Thymus (tissue), 11 donors: ENCODE results near the gene DCUN1D2. TPM values are rescaled to one million over a fixed set of nuclear protein-coding genes. Genes with fewer than 3 reads are reported as not detected.

ENCODE experiments used
- DNase-seq, 9 donors: peaks; one replicate each; pipeline ENCODE4 v3.0.0-alpha.2; 2013; ENCODE audit warnings: low spot score in 9 of 9, low read depth in 6 of 9, missing footprints in 1 of 9
- H3K27ac ChIP-seq, 2 donors: one replicate each; pipeline ENCODE4 v1.5.1; 2013; ENCODE audit warnings: control low read depth in 1 of 2, low read depth in 1 of 2, low read length in 1 of 2, mild to moderate bottlenecking in 1 of 2, moderate library complexity in 1 of 2
- H3K27me3 ChIP-seq, 2 donors: one replicate each; pipeline ENCODE4 v1.5.1; 2013; ENCODE audit warnings: low read length in 1 of 2; ENCODE audit not compliant: control insufficient read depth in 2 of 2, insufficient read depth in 1 of 2
- H3K36me3 ChIP-seq, 2 donors: one replicate each; pipeline ENCODE4 v1.5.1; 2013; ENCODE audit warnings: low read length in 1 of 2, mild to moderate bottlenecking in 1 of 2, moderate library complexity in 1 of 2; ENCODE audit not compliant: control insufficient read depth in 2 of 2, insufficient read depth in 2 of 2
- H3K4me1 ChIP-seq, 2 donors: one replicate each; pipeline ENCODE4 v1.5.1; 2013; ENCODE audit warnings: low read length in 2 of 2; ENCODE audit not compliant: control insufficient read depth in 2 of 2, insufficient read depth in 2 of 2
- H3K4me3 ChIP-seq, 2 donors: one replicate each; pipeline ENCODE4 v1.5.1; 2013; ENCODE audit warnings: low read length in 2 of 2, control low read depth in 1 of 2, mild to moderate bottlenecking in 1 of 2
- H3K9me3 ChIP-seq, 2 donors: one replicate each; pipeline ENCODE4 v1.5.1; 2013; ENCODE audit warnings: low read length in 1 of 2, mild to moderate bottlenecking in 1 of 2; ENCODE audit not compliant: control insufficient read depth in 2 of 2, insufficient read depth in 1 of 2
- WGBS: extraction: QIAGEN DNeasy Blood & Tissue Kit; methylation state at CpG from one replicate; pipeline ENCODE4 v1.1.7; 2013; 5-methylcytosine and 5-hydroxymethylcytosine counted together
- polyA plus RNA-seq: library from polyadenylated mRNA; stranded (reverse); fragments of 200-250 nt; gene quantifications from one replicate; pipeline ENCODE4 v1.2.3, GENCODE V29; 2013
- total RNA-seq: library from RNA; stranded (reverse); fragments of 120-200 nt; gene quantifications from one replicate; pipeline ENCODE4 v1.2.4, GENCODE V29; 2013
- donor health status: healthy.

DCUN1D2 gene
- total and polyA plus RNA-seq, 2 donors = 9.8 to 22.5 TPM

DNA sequence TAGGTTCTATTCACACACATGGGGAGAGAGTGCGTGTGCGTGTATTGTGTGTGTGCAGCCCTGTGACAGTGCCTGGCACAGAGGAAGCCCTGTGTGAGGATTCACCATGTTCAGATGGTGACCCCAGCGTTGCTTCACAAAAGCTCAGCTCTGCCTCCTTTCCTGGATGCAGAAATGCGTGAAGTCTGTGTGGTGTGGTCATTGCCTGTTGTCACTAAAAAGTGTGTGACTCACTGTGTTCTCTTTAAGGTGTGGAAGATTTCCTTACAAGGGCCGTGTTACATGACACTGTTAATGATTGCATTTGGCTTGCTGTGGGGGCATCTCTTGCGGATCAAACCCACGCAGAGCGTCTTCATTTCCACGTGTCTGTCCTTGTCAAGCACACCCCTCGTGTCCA lies 19.5 kb upstream of the DCUN1D2 start:
- no peak overlapping the region for H3K27ac ChIP-seq
- H3K4me3 ChIP-seq = no peak overlapping the region
- DNase-seq = no peak
- H3K36me3 ChIP-seq = peaks cover 13 to 17% of the 10 kb centered on the region in 2 donors
- H3K9me3 ChIP-seq = no peaks in the 10 kb centered on the region
- H3K27me3 ChIP-seq = no peaks in the 10 kb centered on the region
- WGBS = 97% methylated on average over 10 of the region's 10 CpGs
- peaks cover 0 to 16% of the 10 kb centered on the region in 2 donors for H3K4me1 ChIP-seq

DNA sequence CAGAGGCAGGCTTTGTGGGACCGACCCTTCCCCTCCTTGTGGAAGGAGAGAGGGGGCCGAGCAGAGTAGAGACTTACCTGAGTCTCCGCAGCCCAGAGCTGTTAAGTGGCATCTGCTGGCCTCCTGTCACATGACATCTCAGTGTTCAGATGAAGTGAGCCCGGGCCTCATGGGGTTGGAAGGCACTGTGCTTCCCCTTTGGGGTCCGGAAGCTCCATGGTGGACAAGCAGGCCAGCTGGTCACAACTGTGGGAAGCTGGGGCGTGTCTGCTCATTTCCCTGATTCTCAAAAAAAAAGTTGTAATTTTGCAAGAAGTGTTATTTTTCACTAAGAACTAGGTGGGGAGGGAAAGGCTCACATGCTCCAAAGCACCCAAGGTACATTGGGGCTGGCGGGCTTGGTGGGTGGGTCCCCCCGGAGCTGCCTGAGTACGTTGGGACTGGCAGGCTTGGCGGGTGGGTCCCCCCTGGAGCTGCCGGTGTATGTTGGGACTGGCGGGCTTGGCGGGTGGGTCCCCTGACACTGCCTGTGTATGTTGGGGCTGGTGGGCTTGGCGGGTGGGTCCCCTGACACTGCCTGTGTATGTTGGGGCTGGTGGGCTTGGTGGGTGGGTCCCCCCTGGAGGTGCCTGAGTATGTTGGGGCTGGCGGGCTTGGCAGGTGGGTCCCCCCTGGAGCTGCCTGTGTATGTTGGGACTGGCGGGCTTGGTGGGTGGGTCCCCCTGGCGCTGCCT lies 18.2 kb upstream of the DCUN1D2 start:
- WGBS = 96% methylated on average over 17 of the region's 17 CpGs
- no peaks in the 10 kb centered on the region for H3K9me3 ChIP-seq
- H3K4me3 ChIP-seq = no peak overlapping the region
- no peak for DNase-seq
- H3K4me1 ChIP-seq = peaks cover 0 to 16% of the 10 kb centered on the region in 2 donors
- H3K36me3 ChIP-seq = peaks cover 16 to 17% of the 10 kb centered on the region in 2 donors
- H3K27ac ChIP-seq = no peak overlapping the region
- no peaks in the 10 kb centered on the region for H3K27me3 ChIP-seq

DNA sequence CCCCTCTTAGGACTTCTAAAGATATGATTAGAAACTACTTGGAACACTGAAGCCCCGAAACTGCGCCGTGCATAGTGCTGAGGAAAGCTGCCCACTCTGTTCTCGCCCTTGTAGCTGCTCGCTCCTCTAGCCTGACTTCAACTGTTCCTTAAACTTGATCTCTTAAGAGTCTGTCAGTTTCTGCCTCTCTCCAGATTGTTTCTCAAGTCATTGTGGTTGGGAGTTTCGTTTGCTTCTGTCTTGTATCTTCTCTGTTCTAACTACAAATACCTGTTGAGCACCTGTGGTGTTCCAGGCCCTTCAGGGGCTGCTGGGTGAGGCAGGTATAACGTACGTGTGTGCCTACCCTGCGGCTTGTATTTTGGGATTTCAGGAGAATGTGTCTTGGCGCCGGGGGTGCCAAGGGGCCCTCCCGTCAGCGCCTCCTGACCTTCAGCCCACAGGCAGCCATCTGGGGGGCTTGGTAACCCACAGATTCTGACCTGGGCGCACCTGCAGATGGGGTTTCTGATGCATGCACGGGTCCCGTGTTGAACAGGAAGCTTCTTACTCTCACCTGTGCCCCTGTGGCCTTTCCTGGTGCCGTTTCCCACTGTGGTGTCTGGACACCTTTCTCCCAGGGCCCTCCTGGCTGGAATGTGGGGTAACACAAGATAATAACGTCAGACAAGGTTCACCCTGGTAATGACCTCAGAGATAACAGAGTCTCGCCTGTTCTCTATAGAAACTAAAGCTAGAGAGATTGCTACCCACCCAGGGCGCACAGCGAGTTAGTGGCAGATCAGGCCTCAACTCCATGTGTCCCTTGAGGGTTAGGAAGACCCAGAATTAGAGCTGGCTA lies 17.2 kb upstream of the DCUN1D2 start:
- peaks cover 0 to 16% of the 10 kb centered on the region in 2 donors for H3K4me1 ChIP-seq
- no peak overlapping the region for H3K4me3 ChIP-seq
- H3K27me3 ChIP-seq = no peaks in the 10 kb centered on the region
- no peak overlapping the region for H3K27ac ChIP-seq
- H3K36me3 ChIP-seq = peaks cover 20 to 26% of the 10 kb centered on the region in 2 donors
- WGBS = 77% methylated on average over 21 of the region's 21 CpGs
- no peaks in the 10 kb centered on the region for H3K9me3 ChIP-seq
- DNase-seq = no peak

DNA sequence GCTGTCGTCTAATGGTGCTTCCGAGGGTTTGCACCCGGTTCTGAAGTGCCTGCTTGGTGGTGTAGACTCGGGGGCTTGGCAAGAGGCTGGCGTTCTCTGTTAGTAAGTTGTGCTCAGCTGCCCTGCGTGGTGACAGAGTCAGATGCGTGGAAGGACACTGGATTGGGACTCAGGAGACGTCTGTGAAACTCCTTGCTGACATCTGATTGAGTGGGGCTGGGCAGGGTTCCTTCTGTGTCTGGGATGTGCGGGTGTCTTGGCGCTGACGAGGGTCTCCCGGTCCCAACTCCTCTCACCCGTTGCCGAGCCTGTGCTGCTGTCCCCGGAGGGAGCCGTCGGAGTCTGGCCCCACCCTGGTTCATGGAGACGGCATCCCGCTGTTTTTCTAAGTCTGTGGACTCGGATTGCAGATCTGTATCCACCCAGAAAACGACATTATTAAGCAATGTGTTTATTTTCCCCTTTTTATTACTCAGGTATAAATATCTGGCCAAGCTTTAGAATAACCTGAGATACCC lies 16.4 kb upstream of the DCUN1D2 start:
- H3K9me3 ChIP-seq = no peaks in the 10 kb centered on the region
- no peak overlapping the region for H3K4me3 ChIP-seq
- 91% methylated on average over 21 of the region's 21 CpGs for WGBS
- H3K27ac ChIP-seq = peak overlapping the region in 1 of 2 donors; percentile 12
- DNase-seq = no peak
- H3K4me1 ChIP-seq = peaks cover 0 to 16% of the 10 kb centered on the region in 2 donors
- peaks cover 24 to 32% of the 10 kb centered on the region in 2 donors for H3K36me3 ChIP-seq
- no peaks in the 10 kb centered on the region for H3K27me3 ChIP-seq

DNA sequence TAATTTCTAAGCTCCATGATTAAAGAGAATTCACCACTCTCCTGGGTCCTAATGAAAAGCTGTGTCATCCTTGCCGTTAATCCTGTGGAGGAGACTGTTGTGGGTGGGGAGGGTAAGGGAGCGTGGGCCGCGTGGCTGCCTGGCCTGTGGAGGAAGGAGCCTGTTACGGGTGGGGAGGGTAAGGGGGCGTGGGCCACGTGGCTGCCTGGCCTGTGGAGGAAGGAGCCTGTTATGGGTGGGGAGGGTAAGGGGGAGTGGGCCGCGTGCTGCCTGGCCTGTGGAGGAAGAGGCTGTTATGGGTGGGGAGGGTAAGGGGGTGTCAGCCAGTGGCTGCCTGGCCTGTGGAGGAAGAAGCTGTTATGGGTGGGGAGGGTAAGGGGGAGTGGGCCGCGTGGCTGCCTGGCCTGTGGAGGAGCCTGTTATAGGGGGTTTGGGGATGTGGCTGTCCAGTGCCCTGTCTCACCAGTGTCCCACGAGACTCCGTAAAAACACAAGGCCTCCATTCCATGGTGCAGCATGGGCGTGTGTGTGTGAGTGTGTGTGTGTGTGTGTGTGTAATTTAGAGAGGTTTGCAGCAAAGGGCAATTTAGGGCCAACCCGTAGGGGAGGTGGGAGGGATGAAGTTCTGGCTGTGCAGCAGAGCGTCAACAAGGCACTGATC lies 15.6 kb upstream of the DCUN1D2 start:
- H3K4me1 ChIP-seq = peaks cover 0 to 16% of the 10 kb centered on the region in 2 donors
- DNase-seq = no peak
- H3K27ac ChIP-seq = no peak overlapping the region
- H3K27me3 ChIP-seq = no peaks in the 10 kb centered on the region
- 35% methylated on average over 16 of the region's 16 CpGs for WGBS
- H3K36me3 ChIP-seq = peaks cover 17 to 36% of the 10 kb centered on the region in 2 donors
- no peak overlapping the region for H3K4me3 ChIP-seq
- H3K9me3 ChIP-seq = no peaks in the 10 kb centered on the region

DNA sequence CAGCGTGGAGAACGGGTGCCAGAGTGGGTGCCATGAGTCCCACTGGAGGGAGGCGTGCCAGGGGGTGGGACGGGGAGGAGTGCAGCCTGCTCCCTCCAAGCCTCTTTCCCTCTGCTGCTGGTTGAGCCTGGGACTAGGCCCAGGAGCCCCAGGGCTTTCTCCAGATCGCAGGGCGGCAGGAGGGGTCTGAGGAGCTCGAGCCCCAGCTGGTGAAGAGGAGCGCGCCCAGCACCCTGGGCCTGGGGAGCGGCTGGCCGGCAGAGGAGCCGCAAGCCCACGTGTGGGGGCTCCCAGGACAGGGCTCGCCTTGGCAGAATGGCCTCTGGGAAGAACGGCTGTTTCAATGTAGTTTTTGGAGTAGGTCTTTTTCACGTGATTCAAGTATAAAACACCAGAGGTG lies 12.2 kb upstream of the DCUN1D2 start:
- no peak for DNase-seq
- 86% methylated on average over 16 of the region's 16 CpGs for WGBS
- peaks cover 0 to under 1% of the 10 kb centered on the region in 2 donors for H3K9me3 ChIP-seq

DNA sequence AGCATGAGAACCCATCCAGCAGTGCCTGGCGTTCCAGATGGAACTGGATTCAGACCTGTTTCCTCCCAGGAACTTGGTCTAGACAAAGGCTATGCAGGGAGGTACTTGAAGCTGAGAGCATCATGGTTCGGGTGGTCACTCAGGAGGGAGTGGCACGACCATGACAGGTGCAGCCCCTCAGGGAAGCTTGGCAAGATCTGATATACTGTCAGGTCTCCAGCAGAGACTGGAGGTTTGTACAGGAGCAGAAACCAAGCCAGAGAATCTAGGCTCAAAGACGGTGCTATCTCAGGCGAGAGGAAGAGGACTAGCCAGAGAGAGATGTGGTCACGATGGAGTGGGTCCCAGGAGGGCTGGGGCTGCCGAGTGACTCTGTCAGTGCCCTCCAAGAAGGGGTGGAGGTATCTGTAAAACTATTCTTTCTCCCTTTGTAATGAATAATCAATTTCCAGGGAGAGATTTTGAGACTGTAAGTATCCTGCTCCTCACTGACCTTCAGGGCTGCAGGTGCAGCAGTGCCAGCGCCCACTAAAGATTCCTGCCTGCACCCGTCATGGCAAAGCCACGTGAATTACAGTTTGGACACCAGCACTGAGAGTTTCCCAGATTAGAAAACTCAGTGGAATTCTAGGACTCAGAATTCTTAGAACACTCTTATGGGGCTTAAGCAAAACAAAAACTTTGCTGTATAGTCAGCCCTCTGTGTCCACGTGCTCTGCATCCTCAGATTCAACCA lies 10.2 kb upstream of the DCUN1D2 start:
- Histone ChIP-seq H3K27ac (no peak overlapping the region), H3K4me3 (no peak overlapping the region), H3K27me3 (no peaks in the 10 kb centered on the region), H3K4me1 (peaks cover 3% of the 10 kb centered on the region in 2 donors), H3K9me3 (peaks cover 0 to 9% of the 10 kb centered on the region in 2 donors), H3K36me3 (peaks cover 42 to 60% of the 10 kb centered on the region in 2 donors)
- no peak for DNase-seq
- 93% methylated on average over 11 of the region's 11 CpGs for WGBS

More for the DNA sequence above, 12.2 kb upstream of the DCUN1D2 start:
- Histone ChIP-seq H3K27me3 (no peaks in the 10 kb centered on the region), H3K4me3 (no peak overlapping the region), H3K4me1 (peaks cover 0 to 14% of the 10 kb centered on the region in 2 donors), H3K27ac (no peak overlapping the region), H3K36me3 (peaks cover 32 to 49% of the 10 kb centered on the region in 2 donors)

DNA sequence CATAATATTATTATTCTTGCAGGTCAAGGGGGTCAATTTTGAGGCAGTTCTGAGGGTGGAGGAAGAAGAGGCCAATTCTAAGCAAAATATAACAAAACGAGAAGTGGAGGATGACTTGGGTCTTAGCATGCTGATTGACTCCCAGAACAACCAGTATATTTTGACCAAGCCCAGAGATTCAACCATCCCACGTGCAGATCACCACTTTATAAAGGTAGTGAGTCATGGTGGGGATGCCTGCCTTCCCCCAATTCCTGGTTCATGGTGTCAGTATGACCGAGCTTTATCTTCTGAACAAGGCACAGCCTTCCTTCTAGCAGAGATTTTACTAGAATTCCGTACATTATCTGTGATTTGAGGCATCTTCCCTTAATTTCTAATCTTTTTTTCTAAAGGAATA lies 9.4 kb upstream of the DCUN1D2 start:
- Histone ChIP-seq H3K36me3 (peaks cover 46 to 64% of the 10 kb centered on the region in 2 donors), H3K9me3 (peaks cover 0 to 9% of the 10 kb centered on the region in 2 donors), H3K27ac (no peak overlapping the region), H3K4me1 (peaks cover 3 to 5% of the 10 kb centered on the region in 2 donors), H3K27me3 (no peaks in the 10 kb centered on the region), H3K4me3 (no peak overlapping the region)
- WGBS = 94% methylated on average over 4 of the region's 4 CpGs
- DNase-seq = no peak
